SK-N-SH treated with all-trans-retinoic acid at 6 μM for 48 hours (cell line): ENCODE results near the gene RECQL5.

ENCODE experiments used
- ARNTL ChIP-seq: fragments of 450-650 bp; formaldehyde crosslinking; IDR thresholded peaks from 2 replicates; pipeline ENCODE4 v1.5.0; 2020; ENCODE audit warnings: low read depth, mild to moderate bottlenecking, moderate library complexity, borderline replicate concordance
- BACH2 ChIP-seq: fragments of 250-450 bp; sonication (Bioruptor Pico); IDR thresholded peaks from 2 replicates; pipeline ENCODE4 v1.9.0; 2021; ENCODE audit warnings: mild to moderate bottlenecking, borderline replicate concordance
- CSDC2 ChIP-seq: fragments of 250-450 bp; sonication (Bioruptor Pico); IDR thresholded peaks from 2 replicates; pipeline ENCODE4 v1.5.0; 2020; ENCODE audit warnings: mild to moderate bottlenecking, moderate library complexity
- OSR1 ChIP-seq: fragments of 250-450 bp; sonication (Bioruptor Pico); IDR thresholded peaks from 2 replicates; pipeline ENCODE4 v1.8.0; 2022; ENCODE audit warnings: moderate library complexity, mild to moderate bottlenecking, inconsistent platforms
- PPARA ChIP-seq: fragments of 250-450 bp; sonication (Bioruptor Pico); IDR thresholded peaks from 2 replicates; pipeline ENCODE4 v1.5.0; 2020; ENCODE audit warnings: mild to moderate bottlenecking, borderline replicate concordance
- TOX ChIP-seq: fragments of 250-450 bp; sonication (Bioruptor Pico); IDR thresholded peaks from 2 replicates; pipeline ENCODE4 v1.8.0; 2021; ENCODE audit warnings: mild to moderate bottlenecking, moderate library complexity, borderline replicate concordance
- TF ChIP-seq, protein P1 (sequence below): fragments of 250-450 bp; sonication (Bioruptor Pico); IDR thresholded peaks from 2 replicates; pipeline ENCODE4 v1.5.1; 2021; ENCODE audit warnings: mild to moderate bottlenecking, moderate library complexity
- TF ChIP-seq, protein P2 (sequence below): fragments of 250-450 bp; sonication (Bioruptor Pico); IDR thresholded peaks from 2 replicates; pipeline ENCODE4 v1.8.0; 2021; ENCODE audit warnings: low read depth, mild to moderate bottlenecking, moderate library complexity, borderline replicate concordance

DNA sequence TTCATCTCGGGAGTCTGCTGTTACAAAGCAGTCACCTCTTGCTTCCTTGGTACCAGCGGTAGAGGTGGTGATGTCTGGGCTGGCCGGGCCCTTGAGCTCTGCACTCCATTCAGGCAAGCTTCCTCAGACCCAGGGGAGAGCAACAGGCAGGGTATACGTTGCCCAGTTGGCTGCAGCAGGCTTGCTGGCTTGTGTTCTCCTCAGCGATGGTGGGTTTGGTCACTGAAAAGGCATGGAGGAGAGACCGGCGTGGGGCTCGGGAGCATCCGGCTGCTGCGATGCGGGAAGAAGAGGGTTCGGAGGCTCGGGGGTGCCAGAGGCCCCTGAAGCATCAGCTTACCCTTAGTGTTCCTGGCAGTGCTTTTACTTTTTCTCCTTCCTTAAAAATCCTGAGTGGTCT lies 26.0 kb upstream of the RECQL5 start:
- TF ChIP-seq, protein P1, sequence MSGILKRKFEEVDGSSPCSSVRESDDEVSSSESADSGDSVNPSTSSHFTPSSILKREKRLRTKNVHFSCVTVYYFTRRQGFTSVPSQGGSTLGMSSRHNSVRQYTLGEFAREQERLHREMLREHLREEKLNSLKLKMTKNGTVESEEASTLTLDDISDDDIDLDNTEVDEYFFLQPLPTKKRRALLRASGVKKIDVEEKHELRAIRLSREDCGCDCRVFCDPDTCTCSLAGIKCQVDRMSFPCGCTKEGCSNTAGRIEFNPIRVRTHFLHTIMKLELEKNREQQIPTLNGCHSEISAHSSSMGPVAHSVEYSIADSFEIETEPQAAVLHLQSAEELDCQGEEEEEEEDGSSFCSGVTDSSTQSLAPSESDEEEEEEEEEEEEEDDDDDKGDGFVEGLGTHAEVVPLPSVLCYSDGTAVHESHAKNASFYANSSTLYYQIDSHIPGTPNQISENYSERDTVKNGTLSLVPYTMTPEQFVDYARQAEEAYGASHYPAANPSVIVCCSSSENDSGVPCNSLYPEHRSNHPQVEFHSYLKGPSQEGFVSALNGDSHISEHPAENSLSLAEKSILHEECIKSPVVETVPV, result no peak
- no peak for TF ChIP-seq TOX (CRISPR knock-in tag)
- no peak for TF ChIP-seq CSDC2 (CRISPR knock-in tag)
- TF ChIP-seq PPARA, result no peak
- no peak for TF ChIP-seq OSR1
- TF ChIP-seq BACH2 (CRISPR knock-in tag), result no peak
- TF ChIP-seq ARNTL (CRISPR knock-in tag), result no peak
- TF ChIP-seq, protein P2, sequence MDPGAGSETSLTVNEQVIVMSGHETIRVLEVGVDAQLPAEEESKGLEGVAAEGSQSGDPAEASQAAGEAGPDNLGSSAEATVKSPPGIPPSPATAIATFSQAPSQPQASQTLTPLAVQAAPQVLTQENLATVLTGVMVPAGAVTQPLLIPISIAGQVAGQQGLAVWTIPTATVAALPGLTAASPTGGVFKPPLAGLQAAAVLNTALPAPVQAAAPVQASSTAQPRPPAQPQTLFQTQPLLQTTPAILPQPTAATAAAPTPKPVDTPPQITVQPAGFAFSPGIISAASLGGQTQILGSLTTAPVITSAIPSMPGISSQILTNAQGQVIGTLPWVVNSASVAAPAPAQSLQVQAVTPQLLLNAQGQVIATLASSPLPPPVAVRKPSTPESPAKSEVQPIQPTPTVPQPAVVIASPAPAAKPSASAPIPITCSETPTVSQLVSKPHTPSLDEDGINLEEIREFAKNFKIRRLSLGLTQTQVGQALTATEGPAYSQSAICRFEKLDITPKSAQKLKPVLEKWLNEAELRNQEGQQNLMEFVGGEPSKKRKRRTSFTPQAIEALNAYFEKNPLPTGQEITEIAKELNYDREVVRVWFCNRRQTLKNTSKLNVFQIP (CRISPR knock-in tag), result no peak
